ENCODE data around the gene LZTR1.

Gene LZTR1

DNA sequence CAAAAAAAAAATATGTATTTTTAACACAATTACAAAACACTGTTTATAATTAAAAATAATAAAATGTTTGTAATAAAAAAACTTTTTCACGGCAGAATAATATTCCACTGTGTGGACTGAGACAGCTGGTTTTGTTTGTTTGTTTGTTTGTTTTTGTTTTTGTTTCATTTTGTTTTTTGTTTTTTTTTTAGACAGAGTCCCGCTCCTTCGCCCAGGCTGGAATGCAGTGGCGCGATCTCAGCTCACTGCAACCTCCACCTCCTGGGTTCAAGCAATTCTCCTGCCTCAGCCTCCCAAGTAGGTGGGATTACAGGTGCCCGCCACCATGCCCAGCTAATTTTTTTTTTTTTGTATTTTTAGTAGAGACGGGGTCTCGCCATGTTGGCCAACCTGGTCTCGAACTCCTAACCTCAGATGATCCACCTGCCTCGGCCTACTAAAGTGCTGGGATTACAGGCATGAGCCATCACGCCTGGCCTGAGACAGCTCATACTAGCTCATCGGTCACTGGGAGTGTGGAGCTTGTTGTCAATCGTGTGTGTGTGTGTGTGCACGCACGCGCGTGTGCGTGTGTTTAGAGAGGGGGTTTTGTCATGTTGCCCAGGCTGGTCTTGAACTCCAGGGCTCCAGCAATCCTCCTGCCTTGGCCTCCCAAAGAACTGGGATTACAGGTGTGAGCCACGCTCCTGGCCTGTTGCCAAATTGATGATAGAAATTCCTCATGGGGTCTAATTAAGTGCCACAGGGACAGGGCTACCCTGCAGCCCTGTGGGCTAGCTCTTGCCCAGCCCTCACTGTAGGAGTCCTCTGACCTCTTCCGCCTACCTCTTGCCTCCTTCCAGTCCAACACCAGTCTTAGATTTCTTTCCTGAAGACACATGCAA, 22.3 kb upstream of the LZTR1 start:
- H2AFZ ChIP-seq (ENCODE audit: low read depth, low read length): no peak overlapping the region
- no peak overlapping the region for H3K4me2 ChIP-seq (ENCODE audit: low read length)
- no peaks in the 10 kb centered on the region for H3K9me3 ChIP-seq (ENCODE audit: insufficient read depth, low read length)
- H3K36me3 ChIP-seq (replicated peaks; ENCODE audit: low read depth, low read length): no peaks in the 10 kb centered on the region
- no peak overlapping the region for H3K9ac ChIP-seq (ENCODE audit: low read length)
- H3K4me1 ChIP-seq (ENCODE audit: low read length): peaks cover 4% of the 10 kb centered on the region; the same call in 1 of the 2 replicates
- no peaks in the 10 kb centered on the region for H4K20me1 ChIP-seq (ENCODE audit: insufficient read depth, low read length)
- peaks cover 10% of the 10 kb centered on the region for H3K27me3 ChIP-seq (ENCODE audit: low read depth, low read length)
- H3K27ac ChIP-seq (ENCODE audit: low read length): no peak overlapping the region
- H3K4me3 ChIP-seq (ENCODE audit: low read length): no peak overlapping the region
- H3K79me2 ChIP-seq (ENCODE audit: low read length): no peaks in the 10 kb centered on the region
- TF ChIP-seq EZH2phosphoT487 (IDR thresholded peaks at IDR 0.05; ENCODE audit: low read depth): no peak
- TF ChIP-seq, protein P1, sequence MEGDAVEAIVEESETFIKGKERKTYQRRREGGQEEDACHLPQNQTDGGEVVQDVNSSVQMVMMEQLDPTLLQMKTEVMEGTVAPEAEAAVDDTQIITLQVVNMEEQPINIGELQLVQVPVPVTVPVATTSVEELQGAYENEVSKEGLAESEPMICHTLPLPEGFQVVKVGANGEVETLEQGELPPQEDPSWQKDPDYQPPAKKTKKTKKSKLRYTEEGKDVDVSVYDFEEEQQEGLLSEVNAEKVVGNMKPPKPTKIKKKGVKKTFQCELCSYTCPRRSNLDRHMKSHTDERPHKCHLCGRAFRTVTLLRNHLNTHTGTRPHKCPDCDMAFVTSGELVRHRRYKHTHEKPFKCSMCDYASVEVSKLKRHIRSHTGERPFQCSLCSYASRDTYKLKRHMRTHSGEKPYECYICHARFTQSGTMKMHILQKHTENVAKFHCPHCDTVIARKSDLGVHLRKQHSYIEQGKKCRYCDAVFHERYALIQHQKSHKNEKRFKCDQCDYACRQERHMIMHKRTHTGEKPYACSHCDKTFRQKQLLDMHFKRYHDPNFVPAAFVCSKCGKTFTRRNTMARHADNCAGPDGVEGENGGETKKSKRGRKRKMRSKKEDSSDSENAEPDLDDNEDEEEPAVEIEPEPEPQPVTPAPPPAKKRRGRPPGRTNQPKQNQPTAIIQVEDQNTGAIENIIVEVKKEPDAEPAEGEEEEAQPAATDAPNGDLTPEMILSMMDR (IDR thresholded peaks at IDR 0.05; ENCODE audit: low read depth, low read length): no peak

DNA sequence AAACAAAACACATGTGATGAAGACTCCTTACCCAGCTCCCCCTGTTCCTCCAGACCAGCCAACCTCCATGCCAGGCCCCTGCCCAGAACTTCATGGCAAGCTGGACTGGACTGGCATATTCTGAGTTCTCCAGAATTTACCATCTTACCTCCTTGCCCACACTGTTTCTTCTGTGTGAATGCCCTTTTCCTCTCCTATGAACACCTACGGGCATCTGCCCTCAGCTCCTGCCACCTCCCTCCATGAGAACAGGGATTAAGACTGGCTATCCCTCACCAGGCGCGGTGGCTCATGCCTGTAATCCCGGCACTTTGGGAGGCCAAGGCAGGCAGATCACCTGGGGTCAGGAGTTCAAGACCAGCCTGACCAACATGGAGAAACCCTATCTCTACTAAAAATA, 21.5 kb upstream of the LZTR1 start:
- no peaks in the 10 kb centered on the region for H3K36me3 ChIP-seq (replicated peaks; ENCODE audit: low read depth, low read length)
- peaks cover 16% of the 10 kb centered on the region for H3K27me3 ChIP-seq (ENCODE audit: low read depth, low read length)
- no peak overlapping the region for H2AFZ ChIP-seq (ENCODE audit: low read depth, low read length)
- H3K4me2 ChIP-seq (ENCODE audit: low read length): no peak overlapping the region
- no peaks in the 10 kb centered on the region for H3K9me3 ChIP-seq (ENCODE audit: insufficient read depth, low read length)
- H4K20me1 ChIP-seq (ENCODE audit: insufficient read depth, low read length): no peaks in the 10 kb centered on the region
- no peak for TF ChIP-seq EZH2phosphoT487 (IDR thresholded peaks at IDR 0.05; ENCODE audit: low read depth)
- TF ChIP-seq, protein P1 (IDR thresholded peaks at IDR 0.05; ENCODE audit: low read depth, low read length): no peak
- H3K4me1 ChIP-seq (ENCODE audit: low read length): peaks cover 7% of the 10 kb centered on the region
- H3K9ac ChIP-seq (ENCODE audit: low read length): no peak overlapping the region
- no peak overlapping the region for H3K4me3 ChIP-seq (ENCODE audit: low read length)
- H3K79me2 ChIP-seq (ENCODE audit: low read length): no peaks in the 10 kb centered on the region
- H3K27ac ChIP-seq (ENCODE audit: low read length): no peak overlapping the region

GRCh38 chr22:20962491-20962945, 19.6 kb upstream of the LZTR1 start:
- Histone ChIP-seq H2AFZ (ENCODE audit: low read depth, low read length) (no peak overlapping the region), H4K20me1 (ENCODE audit: insufficient read depth, low read length) (no peaks in the 10 kb centered on the region), H3K27ac (ENCODE audit: low read length) (no peak overlapping the region), H3K27me3 (ENCODE audit: low read depth, low read length) (peaks cover 20% of the 10 kb centered on the region), H3K9me3 (ENCODE audit: insufficient read depth, low read length) (no peaks in the 10 kb centered on the region), H3K4me1 (ENCODE audit: low read length) (peaks cover 7% of the 10 kb centered on the region), H3K9ac (ENCODE audit: low read length) (no peak overlapping the region), H3K4me2 (ENCODE audit: low read length) (no peak overlapping the region), H3K4me3 (ENCODE audit: low read length) (no peak overlapping the region), H3K36me3 (replicated peaks; ENCODE audit: low read depth, low read length) (no peaks in the 10 kb centered on the region), H3K79me2 (ENCODE audit: low read length) (no peaks in the 10 kb centered on the region)
- no peak for TF ChIP-seq EZH2phosphoT487 (IDR thresholded peaks at IDR 0.05; ENCODE audit: low read depth)
- TF ChIP-seq, protein P1 (IDR thresholded peaks at IDR 0.05; ENCODE audit: low read depth, low read length): no peak

DNA sequence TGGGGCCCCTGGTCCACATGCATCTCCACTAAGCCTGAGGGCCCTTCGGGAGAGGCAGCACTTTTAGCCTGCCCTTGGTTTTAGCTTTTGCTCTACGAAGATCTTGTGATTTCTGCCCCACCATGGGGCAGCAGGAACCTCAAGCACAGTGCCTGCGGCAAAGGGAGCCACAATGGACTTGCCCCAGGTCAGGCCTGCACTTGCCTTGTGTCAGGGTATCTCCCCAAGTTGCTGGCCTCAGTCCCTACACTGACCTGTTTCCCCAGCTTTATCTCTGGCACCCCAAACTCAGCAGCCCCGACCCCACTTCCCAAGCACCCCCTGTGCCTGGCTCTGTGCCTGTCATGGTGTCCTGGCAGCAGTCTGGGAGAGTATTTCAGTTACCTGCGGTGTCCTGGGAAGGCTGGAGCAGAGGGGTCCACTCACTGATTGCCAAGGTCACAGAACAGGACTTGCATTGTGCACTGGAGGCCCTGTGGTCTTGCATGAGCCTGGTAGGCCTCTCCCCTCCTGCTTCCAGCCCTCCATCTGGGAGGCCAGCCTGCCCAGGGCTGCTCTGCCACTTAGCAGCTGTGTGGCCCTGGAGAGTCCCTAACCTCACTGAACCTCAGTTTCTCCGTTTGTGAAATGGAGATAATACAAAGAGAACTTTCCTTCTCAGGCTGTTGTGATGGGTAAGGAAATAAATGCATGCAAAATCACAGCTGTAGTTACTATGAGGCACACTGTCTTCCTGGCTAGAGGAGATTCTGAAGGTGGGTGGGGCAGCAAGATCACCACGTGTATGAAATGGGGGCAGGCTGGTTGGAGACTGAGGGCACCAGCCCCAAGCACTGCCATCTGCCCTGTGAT, 18.7 kb upstream of the LZTR1 start:
- H3K36me3 ChIP-seq (replicated peaks; ENCODE audit: low read depth, low read length): no peaks in the 10 kb centered on the region
- H3K4me3 ChIP-seq (ENCODE audit: low read length): no peak overlapping the region
- no peak for TF ChIP-seq EZH2phosphoT487 (IDR thresholded peaks at IDR 0.05; ENCODE audit: low read depth)
- TF ChIP-seq, protein P1 (IDR thresholded peaks at IDR 0.05; ENCODE audit: low read depth, low read length): no peak
- no peaks in the 10 kb centered on the region for H3K79me2 ChIP-seq (ENCODE audit: low read length)
- H4K20me1 ChIP-seq (ENCODE audit: insufficient read depth, low read length): no peaks in the 10 kb centered on the region
- H3K4me2 ChIP-seq (ENCODE audit: low read length): no peak overlapping the region
- no peaks in the 10 kb centered on the region for H3K9me3 ChIP-seq (ENCODE audit: insufficient read depth, low read length)
- peaks cover 20% of the 10 kb centered on the region for H3K27me3 ChIP-seq (ENCODE audit: low read depth, low read length)
- no peak overlapping the region for H3K9ac ChIP-seq (ENCODE audit: low read length)
- H3K4me1 ChIP-seq (ENCODE audit: low read length): peaks cover 12% of the 10 kb centered on the region
- H2AFZ ChIP-seq (ENCODE audit: low read depth, low read length): no peak overlapping the region
- H3K27ac ChIP-seq (ENCODE audit: low read length): no peak overlapping the region
